Spleen (tissue), 7 donors: ENCODE results near the gene TDRD9.
A peak's percentile ranks its signal among the peaks of the same experiment; 100 is the strongest.

ENCODE experiments used
- POLR2A ChIP-seq, 3 donors: fragments of 450-650 bp; IDR thresholded peaks; one replicate each; pipeline ENCODE4 v1.5.1; 2017; ENCODE audit warnings: antibody characterized with exemption in 3 of 3, mild to moderate bottlenecking in 1 of 3
- POLR2AphosphoS5 ChIP-seq, 3 donors: sonication (generic); formaldehyde crosslinking; IDR thresholded peaks; one replicate each; pipeline ENCODE4 v1.5.1; 2017; ENCODE audit warnings: antibody characterized with exemption in 3 of 3
- TF ChIP-seq, protein P1 (sequence below), 11 experiments: fragments of 200-600 bp in 7 of 11; fragments of 450-650 bp in 4 of 11; sonication (generic) in 4 of 11; IDR thresholded peaks in 8 of 11; conservative IDR thresholded peaks in 3 of 11; 1 replicate in 7 of 11; 2 replicates in 4 of 11; pipeline versions ENCODE4 v1.4.0 to v1.8.0; 2016 to 2021; ENCODE audit warnings: antibody characterized with exemption in 11 of 11, inconsistent platforms in 4 of 11, mild to moderate bottlenecking in 1 of 11
- donor health status: DM: no; HTN: no; CAD: no; lungs with moderate emphysema.
- donor health status: DM: no; HTN: no; CAD: no.
- donor health status: DM: no; HTN: no; CAD: no.

- TF ChIP-seq POLR2A (IDR thresholded peaks at IDR 0.05) = no peak
- TF ChIP-seq, protein P1, sequence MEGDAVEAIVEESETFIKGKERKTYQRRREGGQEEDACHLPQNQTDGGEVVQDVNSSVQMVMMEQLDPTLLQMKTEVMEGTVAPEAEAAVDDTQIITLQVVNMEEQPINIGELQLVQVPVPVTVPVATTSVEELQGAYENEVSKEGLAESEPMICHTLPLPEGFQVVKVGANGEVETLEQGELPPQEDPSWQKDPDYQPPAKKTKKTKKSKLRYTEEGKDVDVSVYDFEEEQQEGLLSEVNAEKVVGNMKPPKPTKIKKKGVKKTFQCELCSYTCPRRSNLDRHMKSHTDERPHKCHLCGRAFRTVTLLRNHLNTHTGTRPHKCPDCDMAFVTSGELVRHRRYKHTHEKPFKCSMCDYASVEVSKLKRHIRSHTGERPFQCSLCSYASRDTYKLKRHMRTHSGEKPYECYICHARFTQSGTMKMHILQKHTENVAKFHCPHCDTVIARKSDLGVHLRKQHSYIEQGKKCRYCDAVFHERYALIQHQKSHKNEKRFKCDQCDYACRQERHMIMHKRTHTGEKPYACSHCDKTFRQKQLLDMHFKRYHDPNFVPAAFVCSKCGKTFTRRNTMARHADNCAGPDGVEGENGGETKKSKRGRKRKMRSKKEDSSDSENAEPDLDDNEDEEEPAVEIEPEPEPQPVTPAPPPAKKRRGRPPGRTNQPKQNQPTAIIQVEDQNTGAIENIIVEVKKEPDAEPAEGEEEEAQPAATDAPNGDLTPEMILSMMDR (IDR thresholded peaks at IDR 0.05 in 8 of 11, conservative IDR thresholded peaks at IDR 0.05 in 3 of 11) = no peak
- TF ChIP-seq POLR2AphosphoS5 (IDR thresholded peaks at IDR 0.05) = peak in 2 of 3 donors; percentile 32 to 48
Measured at GRCh38 chr14:103923863-103924262, 4.4 kb upstream of the TDRD9 start.
